Epithelial cell of esophagus (primary cell): ENCODE measurements around the gene ZSCAN1.

ENCODE experiments used
- DNase-seq: peaks from one replicate; pipeline ENCODE4 v3.0.0; 2010; ENCODE audit warnings: low read depth
- H3K4me3 ChIP-seq: 2 replicates; pipeline ENCODE4 v1.5.1; 2011; ENCODE audit warnings: mild to moderate bottlenecking, low read length, control low read depth
- TF ChIP-seq, protein P1 (sequence below): IDR thresholded peaks from 2 replicates; pipeline ENCODE4 v1.5.1; 2011; ENCODE audit warnings: low read depth, mild to moderate bottlenecking, low read length, control low read depth, inconsistent platforms; ENCODE audit not compliant: insufficient read depth; ENCODE audit errors: missing control alignments

The ZSCAN1 gene

GRCh38 chr19:58067240-58067912 lies 33.6 kb downstream of the ZSCAN1 start:
- H3K4me3 ChIP-seq = no peak overlapping the region
- DNase-seq = no peak
- TF ChIP-seq, protein P1, sequence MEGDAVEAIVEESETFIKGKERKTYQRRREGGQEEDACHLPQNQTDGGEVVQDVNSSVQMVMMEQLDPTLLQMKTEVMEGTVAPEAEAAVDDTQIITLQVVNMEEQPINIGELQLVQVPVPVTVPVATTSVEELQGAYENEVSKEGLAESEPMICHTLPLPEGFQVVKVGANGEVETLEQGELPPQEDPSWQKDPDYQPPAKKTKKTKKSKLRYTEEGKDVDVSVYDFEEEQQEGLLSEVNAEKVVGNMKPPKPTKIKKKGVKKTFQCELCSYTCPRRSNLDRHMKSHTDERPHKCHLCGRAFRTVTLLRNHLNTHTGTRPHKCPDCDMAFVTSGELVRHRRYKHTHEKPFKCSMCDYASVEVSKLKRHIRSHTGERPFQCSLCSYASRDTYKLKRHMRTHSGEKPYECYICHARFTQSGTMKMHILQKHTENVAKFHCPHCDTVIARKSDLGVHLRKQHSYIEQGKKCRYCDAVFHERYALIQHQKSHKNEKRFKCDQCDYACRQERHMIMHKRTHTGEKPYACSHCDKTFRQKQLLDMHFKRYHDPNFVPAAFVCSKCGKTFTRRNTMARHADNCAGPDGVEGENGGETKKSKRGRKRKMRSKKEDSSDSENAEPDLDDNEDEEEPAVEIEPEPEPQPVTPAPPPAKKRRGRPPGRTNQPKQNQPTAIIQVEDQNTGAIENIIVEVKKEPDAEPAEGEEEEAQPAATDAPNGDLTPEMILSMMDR = no peak

- DNase-seq = no peak
- no peak overlapping the region for H3K4me3 ChIP-seq
- TF ChIP-seq, protein P1 = no peak
These were observed 46.0 kb downstream of the ZSCAN1 start for GRCh38 chr19:58079792-58080191.

DNA sequence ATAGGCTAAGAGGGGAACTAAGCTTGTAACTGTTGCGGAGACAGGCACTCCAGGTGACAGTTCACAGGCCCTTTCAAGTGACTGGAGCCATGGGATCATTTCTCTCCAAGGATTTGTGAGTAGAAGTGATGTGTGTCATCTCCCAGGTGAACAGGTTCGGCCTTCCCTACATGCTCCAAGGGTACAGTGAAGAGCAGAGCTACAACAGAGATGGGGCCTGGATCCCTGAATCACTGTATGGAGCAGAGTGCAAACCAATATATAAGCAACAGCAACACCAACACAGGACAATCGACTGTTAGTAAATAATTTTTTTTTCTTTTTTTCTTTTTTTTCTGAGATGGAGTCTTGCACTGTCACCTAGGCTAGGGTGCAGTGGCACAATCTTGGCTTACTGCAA lies 49.2 kb downstream of the ZSCAN1 start:
- TF ChIP-seq, protein P1 = no peak
- H3K4me3 ChIP-seq = no peak overlapping the region
- DNase-seq = no peak

DNA sequence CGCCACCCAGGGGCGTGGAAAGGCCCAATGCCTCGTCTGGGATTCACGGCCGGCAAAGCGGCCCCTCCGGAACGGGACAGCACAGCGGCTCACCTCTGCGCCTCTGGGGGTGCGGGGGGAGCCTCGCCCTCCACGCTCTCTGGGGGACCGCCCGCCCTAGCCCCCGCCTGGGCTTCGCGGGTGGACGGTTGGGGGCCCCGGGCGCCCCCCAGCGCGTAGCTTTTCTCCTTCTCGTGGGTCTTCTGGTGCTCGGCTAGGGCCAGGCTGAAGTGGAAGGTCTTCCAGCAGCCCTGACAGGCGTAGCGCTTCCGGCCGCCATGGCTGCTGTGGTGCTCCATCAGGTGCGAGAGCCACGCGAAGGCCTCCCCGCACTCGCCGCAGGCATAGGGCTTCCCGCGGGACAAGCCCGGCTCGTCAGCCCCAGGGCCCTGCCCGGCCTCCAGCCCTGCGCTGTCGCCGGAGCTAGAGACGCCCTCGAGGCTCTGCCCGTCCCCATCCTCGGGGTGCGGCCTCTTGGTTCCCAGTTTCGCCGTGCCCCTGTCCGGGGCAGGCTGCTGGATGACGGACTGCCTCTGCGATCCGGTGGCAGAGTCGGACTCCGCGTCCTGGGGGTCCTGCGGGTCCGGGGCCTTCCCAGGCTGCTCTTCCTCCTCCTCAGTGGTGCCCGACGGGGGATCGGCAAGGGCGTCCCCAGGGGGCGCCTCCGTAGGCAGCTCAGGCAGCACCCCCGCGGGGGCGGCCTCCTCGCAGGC lies 50.9 kb downstream of the ZSCAN1 start:
- H3K4me3 ChIP-seq = no peak overlapping the region
- DNase-seq = no peak
- TF ChIP-seq, protein P1 = no peak

DNA sequence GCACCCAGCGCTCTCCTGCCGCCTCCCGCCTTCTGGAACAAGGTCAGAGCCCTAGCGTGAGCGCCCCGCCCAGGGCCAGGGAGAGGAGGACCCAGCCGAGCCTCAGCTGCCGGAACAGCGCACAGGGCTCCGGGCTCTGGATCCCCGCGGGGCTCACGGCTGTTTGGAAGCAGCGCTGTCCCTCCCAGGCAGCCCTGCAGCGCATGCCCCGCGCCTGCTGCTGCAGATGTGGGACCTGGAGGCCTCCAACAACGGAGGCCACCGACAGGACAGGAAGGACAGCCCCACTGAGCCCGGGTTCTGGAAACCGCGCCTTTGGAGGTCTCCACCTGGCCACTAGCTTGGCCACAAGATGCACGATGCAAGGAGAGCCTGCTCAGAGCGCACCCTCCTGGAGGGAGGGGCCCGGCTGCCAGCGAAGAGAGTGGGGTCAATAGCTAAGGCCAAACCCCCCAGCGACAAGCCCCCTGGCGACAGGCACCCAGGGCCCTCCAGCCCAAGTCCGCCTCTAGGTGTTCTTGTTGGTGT lies 51.6 kb downstream of the ZSCAN1 start:
- DNase-seq = no peak
- TF ChIP-seq, protein P1 = no peak
- H3K4me3 ChIP-seq = no peak overlapping the region

DNA sequence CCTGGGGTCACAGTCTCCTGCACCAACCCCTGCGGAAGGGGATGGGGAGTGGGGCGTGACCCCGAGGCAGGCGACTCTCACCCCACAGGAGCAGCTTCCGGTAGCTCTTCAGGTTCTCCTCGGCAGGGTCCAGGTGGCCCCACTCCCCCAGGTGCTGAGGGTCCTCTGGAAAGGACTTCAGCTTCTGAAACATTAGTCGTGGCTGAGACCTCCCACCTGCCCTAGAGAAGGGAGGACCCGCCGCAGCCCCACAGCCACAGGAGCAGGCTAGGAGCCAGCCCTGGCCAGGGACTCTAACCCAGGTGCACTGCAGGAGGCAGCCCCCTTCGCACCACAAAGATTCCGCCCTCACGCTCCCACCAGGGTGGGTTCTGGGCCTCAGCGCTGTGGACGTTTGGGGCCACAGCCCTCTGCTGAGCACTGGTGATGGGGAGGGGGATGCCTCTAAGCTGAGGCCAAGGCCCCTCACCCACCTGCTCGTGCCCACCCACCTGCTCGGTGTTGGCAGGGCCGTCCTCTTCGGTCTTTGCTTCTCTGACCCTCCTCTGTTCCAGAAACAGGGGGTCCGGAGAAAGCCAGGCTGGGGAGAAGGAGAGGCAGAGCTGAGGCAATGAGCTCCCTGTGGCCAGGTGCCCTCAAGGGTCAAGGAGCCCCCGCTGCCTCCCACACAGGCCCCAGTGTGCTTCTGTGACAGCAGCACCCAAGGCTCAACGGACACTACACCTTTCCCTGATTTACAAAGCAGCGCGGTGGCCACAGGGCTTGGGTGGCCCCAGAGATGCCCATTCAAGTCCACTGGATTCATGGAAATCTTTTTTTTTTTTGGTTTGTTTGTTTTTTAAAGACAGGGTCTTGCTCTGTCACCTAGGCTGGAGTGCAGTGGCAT lies 53.2 kb downstream of the ZSCAN1 start:
- TF ChIP-seq, protein P1 = no peak
- H3K4me3 ChIP-seq = no peak overlapping the region
- no peak for DNase-seq
